HG02642 (cell line): ENCODE measurements around the gene NKX6-1.

Experiments used
- ATAC-seq: cut with Tn5 transposase; IDR thresholded peaks from one replicate; pipeline ENCODE4 v1.9.1; 2021; ENCODE audit warnings: mild to moderate bottlenecking; ENCODE audit not compliant: unreplicated experiment, poor library complexity

The NKX6-1 gene

GRCh38 chr4:84499624-84499982 lies 511 bp upstream of the NKX6-1 start:
- no peak for ATAC-seq

- no peak for ATAC-seq
Observed at GRCh38 chr4:84498203-84498934, 723 bp downstream of the NKX6-1 start.

GRCh38 chr4:84497504-84498202 lies 1.4 kb downstream of the NKX6-1 start:
- no peak for ATAC-seq

GRCh38 chr4:84496706-84497503 lies 2.2 kb downstream of the NKX6-1 start:
- ATAC-seq, result no peak

GRCh38 chr4:84496331-84496705 lies 2.8 kb downstream of the NKX6-1 start:
- no peak for ATAC-seq

- ATAC-seq, result no peak
Observed at GRCh38 chr4:84495794-84496261, 3.3 kb downstream of the NKX6-1 start.

GRCh38 chr4:84495118-84495793 lies 3.8 kb downstream of the NKX6-1 start:
- no peak for ATAC-seq

- ATAC-seq, result no peak
Observed at GRCh38 chr4:84494531-84494930, 4.6 kb downstream of the NKX6-1 start.

- ATAC-seq, result no peak
Observed at GRCh38 chr4:84494076-84494475, 5.0 kb downstream of the NKX6-1 start.

- ATAC-seq, result no peak
Observed at GRCh38 chr4:84493092-84493850, 5.8 kb downstream of the NKX6-1 start.

- ATAC-seq, result no peak
Observed at GRCh38 chr4:84492737-84493091, 6.4 kb downstream of the NKX6-1 start.

- ATAC-seq, result no peak
Observed at GRCh38 chr4:84492290-84492689, 6.8 kb downstream of the NKX6-1 start.

- ATAC-seq, result no peak
Observed at GRCh38 chr4:84491481-84491880, 7.6 kb downstream of the NKX6-1 start.

GRCh38 chr4:84490663-84491062 lies 8.4 kb downstream of the NKX6-1 start:
- no peak for ATAC-seq

- ATAC-seq, result no peak
Observed at GRCh38 chr4:84484236-84484635, 14.9 kb downstream of the NKX6-1 start.

GRCh38 chr4:84483688-84484087 lies 15.4 kb downstream of the NKX6-1 start:
- no peak for ATAC-seq

- no peak for ATAC-seq
Observed at GRCh38 chr4:84482564-84483563, 16.2 kb downstream of the NKX6-1 start.

GRCh38 chr4:84481860-84482245 lies 17.2 kb downstream of the NKX6-1 start:
- no peak for ATAC-seq
